BLaER1 treated with 17β-estradiol and CSF1 and Interleukin-3, amounts not matched to agents 10 nM and 100 nM (cell line): ENCODE data around the gene ABCA6.

Experiments
- H3K27ac ChIP-seq, 11 experiments: shearing (Covaris generic); formaldehyde crosslinking; 2 replicates each; pipeline ENCODE4 v1.8.1; 2022
- H3K27me3 ChIP-seq, 11 experiments: shearing (Covaris generic); formaldehyde crosslinking; 2 replicates each; pipeline ENCODE4 v1.8.1; 2022
- H3K36me3 ChIP-seq, 11 experiments: shearing (Covaris generic); formaldehyde crosslinking; 2 replicates each; pipeline ENCODE4 v1.8.1; 2022
- H3K4me1 ChIP-seq, 10 experiments: shearing (Covaris generic); formaldehyde crosslinking; 2 replicates each; pipeline ENCODE4 v1.8.1; 2022
- H3K4me2 ChIP-seq, 11 experiments: shearing (Covaris generic); formaldehyde crosslinking; 2 replicates each; pipeline ENCODE4 v1.8.1; 2022
- H3K4me3 ChIP-seq, 10 experiments: shearing (Covaris generic); formaldehyde crosslinking; 2 replicates each; pipeline ENCODE4 v1.8.1; 2022
- H3K9ac ChIP-seq, 11 experiments: shearing (Covaris generic); formaldehyde crosslinking; 2 replicates each; pipeline ENCODE4 v1.8.1; 2022
- H3K9me3 ChIP-seq, 11 experiments: shearing (Covaris generic); formaldehyde crosslinking; replicated peaks in 1 of 11; 2 replicates each; pipeline ENCODE4 v1.8.1; 2022
- H4K20me1 ChIP-seq, 11 experiments: shearing (Covaris generic); formaldehyde crosslinking; 2 replicates each; pipeline ENCODE4 v1.8.1; 2022
- Cebpa-rat ChIP-seq, 11 experiments: shearing (Covaris generic); IDR thresholded peaks; 2 replicates each; pipeline ENCODE4 v1.8.1; 2022

ABCA6 gene

DNA sequence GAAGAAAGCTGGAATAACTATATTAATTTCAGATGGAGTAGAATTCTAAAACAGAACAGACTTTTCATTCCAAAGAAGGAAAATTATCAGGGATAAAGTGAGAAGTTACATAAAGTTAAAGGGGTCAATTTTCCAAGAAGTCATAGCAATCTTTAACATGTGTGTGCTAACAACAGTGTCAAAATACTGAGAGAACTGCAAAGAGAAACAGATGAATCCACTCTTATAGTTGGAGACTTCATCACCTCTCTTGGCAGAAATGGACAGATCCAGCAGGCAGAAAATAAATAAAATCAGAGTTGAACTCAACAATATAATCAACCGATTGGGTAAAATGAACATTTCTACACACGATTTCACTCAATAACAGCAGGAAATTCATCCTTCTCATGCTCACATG, 86.4 kb downstream of the ABCA6 start:
- Histone ChIP-seq H3K9ac (no peak overlapping the region), H3K4me3 (no peak overlapping the region), H3K4me1 (peaks cover 7 to 22% (median 13%) of the 10 kb centered on the region in 10 experiments; a peak in 19 of 20 replicates), H3K36me3 (peaks cover 0 to 6% (median 0%) of the 10 kb centered on the region in 11 experiments; a peak in 2 of 22 replicates), H3K9me3 (peaks cover 17 to 79% (median 30%) of the 10 kb centered on the region in 11 experiments), H4K20me1 (no peaks in the 10 kb centered on the region), H3K27me3 (no peaks in the 10 kb centered on the region), H3K4me2 (no peak overlapping the region), H3K27ac (no peak overlapping the region)
- no peak for TF ChIP-seq Cebpa-rat (IDR thresholded peaks at IDR 0.05)

DNA sequence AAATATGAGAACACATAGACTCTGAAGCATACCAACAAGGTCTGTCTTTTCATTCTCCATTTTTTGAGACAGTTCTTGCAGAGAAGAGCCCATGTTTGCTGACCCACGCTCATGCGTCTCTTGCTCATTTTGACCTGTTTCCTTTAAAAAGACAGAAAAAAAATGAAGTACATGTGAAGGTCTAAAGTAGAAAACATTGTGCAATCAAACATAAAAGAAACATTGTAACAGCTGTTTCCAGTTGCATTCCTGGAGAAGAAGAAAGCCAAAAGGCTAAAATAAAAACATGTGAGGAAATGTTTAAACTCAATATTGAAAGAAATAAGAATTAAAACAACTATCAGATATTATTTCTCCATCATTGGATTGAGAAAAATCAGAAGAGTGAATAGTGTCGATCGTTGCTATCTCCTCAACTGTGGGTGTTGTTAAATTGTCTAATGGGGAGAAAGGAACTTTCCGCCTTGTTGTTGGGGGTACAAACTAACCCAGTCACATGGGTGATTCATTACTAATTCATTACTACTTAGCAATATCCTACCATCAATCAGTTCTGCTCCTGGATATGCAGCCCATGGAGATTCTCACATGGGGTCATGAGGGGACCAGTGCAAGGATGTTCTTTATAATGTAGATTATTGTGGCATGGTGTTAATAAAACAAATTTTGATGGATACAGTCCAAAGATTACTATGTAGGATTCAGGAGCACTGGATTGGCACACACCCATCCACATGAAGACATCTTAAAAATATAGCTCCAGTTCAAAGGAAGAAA, 90.5 kb downstream of the ABCA6 start:
- Histone ChIP-seq H3K9me3 (peaks cover 5 to 65% (median 14%) of the 10 kb centered on the region in 11 experiments; a peak in 18 of 22 replicates), H3K4me2 (peak overlapping the region in 2 of 11 experiments; percentile 12 to 21; a peak in 3 of 22 replicates), H3K27ac (no peak overlapping the region), H3K9ac (no peak overlapping the region), H3K4me1 (peaks cover 0 to 43% (median 12%) of the 10 kb centered on the region in 10 experiments; a peak in 13 of 20 replicates), H3K27me3 (no peaks in the 10 kb centered on the region), H4K20me1 (no peaks in the 10 kb centered on the region), H3K36me3 (peaks cover 0 to 11% (median 0%) of the 10 kb centered on the region in 11 experiments; a peak in 3 of 22 replicates), H3K4me3 (no peak overlapping the region)
- TF ChIP-seq Cebpa-rat (IDR thresholded peaks at IDR 0.05), result peak in 3 of 11 experiments; percentile 20 to 43 (median 36); a peak in 3 of 22 replicates

DNA sequence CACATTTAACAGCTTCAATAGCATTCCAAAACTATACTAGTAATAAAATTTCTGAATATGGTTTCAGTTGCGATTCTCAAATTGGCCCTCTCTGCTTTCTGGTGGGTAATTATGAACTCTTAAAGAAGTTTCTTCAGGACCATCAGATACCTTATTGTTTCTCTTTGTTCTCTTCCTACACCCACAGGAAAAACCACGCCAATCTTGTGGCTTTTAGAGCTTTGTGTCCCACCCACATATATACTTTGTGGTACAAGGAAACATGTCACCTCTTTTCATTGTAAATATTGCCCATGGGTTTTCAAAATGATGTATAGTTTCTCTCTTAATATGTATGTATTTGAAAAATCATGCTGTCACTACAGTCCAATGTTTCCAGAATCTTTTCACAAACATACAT, 93.1 kb downstream of the ABCA6 start:
- TF ChIP-seq Cebpa-rat (IDR thresholded peaks at IDR 0.05), result no peak
- Histone ChIP-seq H3K27me3 (no peaks in the 10 kb centered on the region), H3K9me3 (peaks cover 5 to 65% (median 12%) of the 10 kb centered on the region in 11 experiments; a peak in 17 of 22 replicates), H3K9ac (no peak overlapping the region), H3K27ac (peak overlapping the region in 6 of 11 experiments; percentile 47 to 76 (median 67); a peak in 8 of 22 replicates), H3K36me3 (peaks cover 0 to 16% (median 0%) of the 10 kb centered on the region in 11 experiments; a peak in 4 of 22 replicates), H3K4me3 (no peak overlapping the region; a peak in 1 of 20 replicates), H3K4me2 (peak overlapping the region in 3 of 11 experiments; percentile 45 to 74 (median 56); a peak in 4 of 22 replicates), H4K20me1 (no peaks in the 10 kb centered on the region), H3K4me1 (peaks cover 0 to 43% (median 12%) of the 10 kb centered on the region in 10 experiments; a peak in 13 of 20 replicates)

DNA sequence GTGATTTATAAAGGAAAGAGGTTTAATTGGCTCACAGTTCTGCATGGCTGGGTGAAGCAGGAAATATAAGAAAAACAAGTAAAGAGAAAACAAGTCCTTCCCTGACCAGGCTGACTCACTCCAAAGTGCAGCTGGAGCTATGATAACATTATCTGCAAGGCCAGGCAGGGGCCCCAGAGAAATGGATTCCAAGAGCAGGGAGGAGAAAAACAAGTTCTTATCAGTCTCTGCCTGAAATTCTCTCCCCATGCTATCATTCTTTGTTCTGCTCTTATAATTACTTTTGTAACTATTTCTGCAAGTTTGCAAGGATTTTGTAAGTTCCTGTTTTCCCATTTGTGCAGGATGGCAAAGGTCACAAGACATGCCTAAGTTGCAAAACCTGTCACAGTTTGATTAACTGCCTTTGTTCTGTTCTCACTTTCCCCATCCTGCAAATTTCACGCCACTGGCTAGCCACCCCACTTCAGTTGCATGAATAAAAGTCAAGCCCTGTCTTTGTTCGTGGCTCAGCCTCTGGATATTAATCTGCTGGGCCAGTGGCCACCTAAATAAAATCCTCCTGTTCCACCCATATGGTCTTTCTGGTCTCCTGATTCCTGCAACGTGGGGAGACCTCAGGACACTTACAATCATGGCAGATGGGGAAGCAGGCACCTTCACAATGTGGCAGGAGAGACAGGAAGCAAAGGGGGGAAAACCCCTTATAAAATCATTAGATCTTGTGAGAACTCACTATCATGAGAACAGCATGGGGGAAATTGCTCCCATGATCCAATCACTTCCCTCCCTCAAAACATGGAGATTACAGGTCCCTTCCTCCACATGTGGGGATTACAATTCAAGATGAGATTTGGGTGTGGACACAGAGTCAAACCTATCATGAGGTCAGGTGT, 94.1 kb downstream of the ABCA6 start:
- Histone ChIP-seq H3K27ac (peak overlapping the region in 9 of 11 experiments; percentile 31 to 76 (median 62); a peak in 16 of 22 replicates), H3K9me3 (peaks cover 5 to 68% (median 14%) of the 10 kb centered on the region in 11 experiments; a peak in 17 of 22 replicates), H3K4me3 (no peak overlapping the region; a peak in 1 of 20 replicates), H3K27me3 (no peaks in the 10 kb centered on the region), H3K36me3 (peaks cover 0 to 22% (median 0%) of the 10 kb centered on the region in 11 experiments; a peak in 5 of 22 replicates), H4K20me1 (no peaks in the 10 kb centered on the region), H3K9ac (peak overlapping the region in 4 of 11 experiments; percentile 22 to 41 (median 35); a peak in 3 of 22 replicates), H3K4me1 (peaks cover 0 to 40% (median 12%) of the 10 kb centered on the region in 10 experiments; a peak in 13 of 20 replicates), H3K4me2 (peak overlapping the region in 8 of 11 experiments; percentile 21 to 74 (median 46); a peak in 14 of 22 replicates)
- peak in 5 of 11 experiments; percentile 13 to 41 (median 32); a peak in 2 of 22 replicates for TF ChIP-seq Cebpa-rat (IDR thresholded peaks at IDR 0.05)

DNA sequence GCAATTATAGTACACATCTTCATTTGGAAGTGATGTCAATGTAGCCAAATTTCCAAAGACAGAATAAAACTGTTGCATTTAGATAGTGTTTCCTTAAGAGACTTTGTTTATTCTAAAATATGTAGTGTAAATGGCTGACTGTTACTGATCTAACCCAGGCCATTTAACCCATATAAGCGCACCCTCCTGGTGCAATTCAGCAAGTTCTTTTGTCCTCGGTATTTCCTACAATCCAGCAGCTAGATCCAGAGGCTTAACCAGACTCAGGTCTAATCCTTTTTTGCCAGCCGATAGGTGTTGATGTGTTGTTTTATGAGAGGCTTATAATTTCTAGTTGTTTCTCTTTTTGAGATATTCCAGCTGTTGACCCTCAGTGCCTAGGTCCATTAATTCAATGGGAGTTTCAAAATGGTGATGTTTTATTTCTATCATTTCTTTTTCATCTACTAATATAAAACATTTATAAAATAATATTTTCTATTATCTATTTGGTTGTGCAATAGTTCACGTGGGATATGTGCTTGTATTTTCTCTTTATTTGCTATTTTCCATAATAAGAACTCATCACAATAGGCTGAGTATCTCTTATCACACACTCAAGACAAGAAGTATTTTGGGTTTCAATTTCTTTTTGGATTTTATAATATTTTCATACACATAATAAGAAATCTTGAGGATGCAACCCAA, 95.4 kb downstream of the ABCA6 start:
- no peak for TF ChIP-seq Cebpa-rat (IDR thresholded peaks at IDR 0.05)

DNA sequence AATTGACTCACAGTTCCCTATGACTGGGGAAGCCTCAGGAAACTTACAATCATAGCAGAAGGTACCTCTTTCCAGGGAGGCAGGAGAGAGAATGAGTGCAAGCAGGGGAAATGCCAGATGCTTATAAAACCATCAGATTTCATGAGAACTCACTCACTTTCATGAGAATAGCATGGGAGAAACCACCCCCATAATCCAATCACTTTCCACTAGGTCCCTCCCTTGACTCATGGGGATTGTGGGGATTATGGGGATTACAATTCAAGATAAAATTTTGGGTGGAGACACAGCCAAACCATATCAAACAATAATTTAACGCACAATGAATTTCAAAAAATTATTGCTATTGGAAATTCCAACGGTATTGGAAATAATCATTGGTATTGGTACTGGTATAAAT, 96.0 kb downstream of the ABCA6 start:
- Histone ChIP-seq H3K4me3 (no peak overlapping the region), H3K9ac (no peak overlapping the region), H3K36me3 (peaks cover 0 to 17% (median 0%) of the 10 kb centered on the region in 11 experiments; a peak in 5 of 22 replicates), H3K4me1 (peaks cover 0 to 38% (median 12%) of the 10 kb centered on the region in 10 experiments; a peak in 13 of 20 replicates), H3K27me3 (no peaks in the 10 kb centered on the region), H4K20me1 (no peaks in the 10 kb centered on the region), H3K9me3 (peaks cover 5 to 53% (median 14%) of the 10 kb centered on the region in 11 experiments; a peak in 17 of 22 replicates), H3K27ac (no peak overlapping the region), H3K4me2 (no peak overlapping the region)
- TF ChIP-seq Cebpa-rat (IDR thresholded peaks at IDR 0.05), result no peak

More for the DNA sequence above, 95.4 kb downstream of the ABCA6 start:
- Histone ChIP-seq H3K4me2 (no peak overlapping the region), H3K4me3 (no peak overlapping the region), H3K9me3 (peaks cover 5 to 59% (median 14%) of the 10 kb centered on the region in 11 experiments; a peak in 17 of 22 replicates), H3K27me3 (no peaks in the 10 kb centered on the region), H3K27ac (no peak overlapping the region; a peak in 1 of 22 replicates), H3K9ac (no peak overlapping the region), H4K20me1 (no peaks in the 10 kb centered on the region), H3K4me1 (peaks cover 0 to 38% (median 12%) of the 10 kb centered on the region in 10 experiments; a peak in 13 of 20 replicates), H3K36me3 (peaks cover 0 to 17% (median 0%) of the 10 kb centered on the region in 11 experiments; a peak in 5 of 22 replicates)

DNA sequence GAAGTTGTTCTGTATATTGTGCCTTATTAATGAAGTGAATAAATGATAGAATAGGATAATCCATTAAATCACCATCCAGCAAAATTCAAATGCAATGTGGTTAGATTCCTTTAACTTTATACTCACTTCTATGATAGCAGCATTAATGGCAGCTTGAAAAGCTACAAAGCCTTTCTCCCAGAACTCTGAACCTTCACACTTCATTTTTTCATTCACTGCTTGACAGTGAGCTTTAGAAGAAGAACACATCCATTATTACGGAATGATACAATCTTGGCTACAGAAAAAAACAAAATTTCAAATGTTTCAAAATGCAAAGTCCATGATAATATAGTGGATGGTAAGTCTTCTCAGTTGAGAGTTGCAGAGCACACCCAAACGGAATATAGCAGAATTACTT, 97.3 kb downstream of the ABCA6 start:
- Histone ChIP-seq H3K9me3 (peaks cover 5 to 50% (median 14%) of the 10 kb centered on the region in 11 experiments; a peak in 17 of 22 replicates), H3K36me3 (peaks cover 0 to 17% (median 0%) of the 10 kb centered on the region in 11 experiments; a peak in 5 of 22 replicates), H3K27me3 (no peaks in the 10 kb centered on the region), H3K4me1 (peaks cover 0 to 35% (median 12%) of the 10 kb centered on the region in 10 experiments; a peak in 13 of 20 replicates), H3K9ac (no peak overlapping the region), H3K4me3 (no peak overlapping the region), H4K20me1 (no peaks in the 10 kb centered on the region), H3K4me2 (no peak overlapping the region), H3K27ac (no peak overlapping the region)
- TF ChIP-seq Cebpa-rat (IDR thresholded peaks at IDR 0.05), result no peak
